WI38 (cell line): ENCODE data around the gene BHLHA15.

ENCODE experiments used
- H3K4me3 ChIP-seq: 2 replicates; pipeline ENCODE4 v1.5.1; 2011; ENCODE audit warnings: low read depth, mild to moderate bottlenecking, control low read depth, low read length
- TF ChIP-seq, protein P1 (sequence below): IDR thresholded peaks from 2 replicates; pipeline ENCODE4 v1.5.1; 2012; ENCODE audit warnings: low read depth, mild to moderate bottlenecking, control low read depth, low read length

The BHLHA15 gene

GRCh38 chr7:98189559-98189958, 21.7 kb upstream of the BHLHA15 start:
- TF ChIP-seq, protein P1, sequence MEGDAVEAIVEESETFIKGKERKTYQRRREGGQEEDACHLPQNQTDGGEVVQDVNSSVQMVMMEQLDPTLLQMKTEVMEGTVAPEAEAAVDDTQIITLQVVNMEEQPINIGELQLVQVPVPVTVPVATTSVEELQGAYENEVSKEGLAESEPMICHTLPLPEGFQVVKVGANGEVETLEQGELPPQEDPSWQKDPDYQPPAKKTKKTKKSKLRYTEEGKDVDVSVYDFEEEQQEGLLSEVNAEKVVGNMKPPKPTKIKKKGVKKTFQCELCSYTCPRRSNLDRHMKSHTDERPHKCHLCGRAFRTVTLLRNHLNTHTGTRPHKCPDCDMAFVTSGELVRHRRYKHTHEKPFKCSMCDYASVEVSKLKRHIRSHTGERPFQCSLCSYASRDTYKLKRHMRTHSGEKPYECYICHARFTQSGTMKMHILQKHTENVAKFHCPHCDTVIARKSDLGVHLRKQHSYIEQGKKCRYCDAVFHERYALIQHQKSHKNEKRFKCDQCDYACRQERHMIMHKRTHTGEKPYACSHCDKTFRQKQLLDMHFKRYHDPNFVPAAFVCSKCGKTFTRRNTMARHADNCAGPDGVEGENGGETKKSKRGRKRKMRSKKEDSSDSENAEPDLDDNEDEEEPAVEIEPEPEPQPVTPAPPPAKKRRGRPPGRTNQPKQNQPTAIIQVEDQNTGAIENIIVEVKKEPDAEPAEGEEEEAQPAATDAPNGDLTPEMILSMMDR = no peak
- no peak overlapping the region for H3K4me3 ChIP-seq

- TF ChIP-seq, protein P1 = no peak
- no peak overlapping the region for H3K4me3 ChIP-seq
Measured at GRCh38 chr7:98191668-98192431, 19.4 kb upstream of the BHLHA15 start.

GRCh38 chr7:98192781-98193457, 18.3 kb upstream of the BHLHA15 start:
- no peak overlapping the region for H3K4me3 ChIP-seq

GRCh38 chr7:98193474-98194180, 17.6 kb upstream of the BHLHA15 start:
- TF ChIP-seq, protein P1 = no peak

More at GRCh38 chr7:98192781-98193457, 18.3 kb upstream of the BHLHA15 start:
- TF ChIP-seq, protein P1 = no peak

DNA sequence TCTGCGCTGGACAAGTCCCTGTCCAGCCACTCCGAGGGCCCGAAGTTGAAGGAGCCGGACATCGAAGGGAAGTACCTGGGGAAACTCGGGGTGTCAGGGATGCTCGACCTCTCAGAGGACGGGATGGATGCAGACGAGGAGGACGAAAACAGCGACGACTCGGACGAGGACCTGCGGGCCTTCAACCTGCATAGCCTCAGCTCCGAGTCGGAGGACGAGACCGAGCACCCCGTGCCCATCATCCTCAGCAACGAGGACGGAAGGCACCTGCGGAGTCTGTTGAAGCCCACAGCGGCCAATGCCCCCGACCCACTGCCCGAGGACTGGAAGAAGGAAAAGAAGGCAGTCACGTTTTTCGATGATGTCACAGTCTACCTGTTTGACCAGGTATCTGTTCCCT, 17.1 kb upstream of the BHLHA15 start:
- no peak overlapping the region for H3K4me3 ChIP-seq
- TF ChIP-seq, protein P1 = no peak

More at GRCh38 chr7:98193474-98194180, 17.6 kb upstream of the BHLHA15 start:
- H3K4me3 ChIP-seq = no peak overlapping the region

DNA sequence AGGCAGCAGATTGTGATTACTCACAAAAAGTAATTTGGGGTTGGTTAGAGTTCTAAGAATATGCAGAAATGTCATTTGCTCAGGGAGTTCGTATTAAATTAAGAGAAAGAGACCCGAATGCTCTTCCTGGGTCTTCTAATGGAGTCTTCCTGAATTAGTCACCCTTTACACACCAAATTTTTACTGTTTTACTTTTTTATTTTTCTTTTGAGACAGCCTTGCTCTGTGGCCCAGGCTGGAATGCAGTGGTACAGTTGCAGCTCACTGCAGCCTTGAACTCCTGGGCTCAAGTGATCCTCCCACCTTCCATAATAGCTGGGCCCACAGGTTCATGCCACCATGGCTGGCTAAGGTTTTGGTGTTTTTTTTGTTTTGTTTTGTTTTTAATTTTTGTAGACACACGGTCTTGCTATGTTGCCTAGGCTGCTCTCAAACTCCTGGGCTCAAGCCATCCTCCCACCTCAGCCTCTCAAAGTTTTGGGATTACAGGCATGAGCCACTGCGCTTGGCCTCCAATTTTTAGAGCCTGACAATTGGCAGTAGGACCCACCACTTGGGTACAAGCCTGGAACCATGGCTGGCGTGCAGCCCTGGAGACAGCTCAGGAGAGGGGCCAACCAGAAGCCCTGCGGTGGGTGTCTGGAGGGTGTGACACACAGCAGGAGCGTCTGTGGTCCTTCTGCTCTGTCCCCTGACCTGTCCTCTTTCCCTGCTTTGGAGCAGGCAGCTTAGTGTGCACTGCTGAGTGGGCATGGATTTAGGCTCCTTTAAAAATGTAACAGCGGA, 16.4 kb upstream of the BHLHA15 start:
- TF ChIP-seq, protein P1 = no peak
- H3K4me3 ChIP-seq = no peak overlapping the region
